ENCODE measurements around the gene KRTAP10-2. TPM values are rescaled to one million over a fixed set of nuclear protein-coding genes. Genes with fewer than 3 reads are reported as not detected.

Gene KRTAP10-2
- total RNA-seq, 1 experiment from 2014 or later = not detected

GRCh38 chr21:44585892-44586291, 34.6 kb upstream of the KRTAP10-2 start:
- Histone ChIP-seq H3K79me1 (ENCODE audit: insufficient read depth, low read depth, low read length, poor library complexity, severe bottlenecking) (no peaks in the 10 kb centered on the region), H2BK5ac (ENCODE audit: insufficient read length, low read length) (no peak overlapping the region), H4K8ac (replicated peaks; ENCODE audit: insufficient read length, low read depth, low read length) (no peak overlapping the region), H2AK5ac (ENCODE audit: insufficient read length, low read length) (no peak overlapping the region), H2AFZ (ENCODE audit: low read length) (no peak overlapping the region), H3K4me1 (ENCODE audit: insufficient read depth, low read length) (no peaks in the 10 kb centered on the region), H3K9me3 (ENCODE audit: control insufficient read depth, low read depth, low read length) (no peaks in the 10 kb centered on the region), H4K5ac (ENCODE audit: insufficient read length, low read depth, low read length) (no peak overlapping the region), H2BK20ac (ENCODE audit: low read depth, low read length, poor library complexity, severe bottlenecking) (no peak overlapping the region), H2BK15ac (ENCODE audit: low read depth, low read length) (no peak overlapping the region), H3K4ac (ENCODE audit: low read depth, low read length) (no peak overlapping the region), H3T11ph (ENCODE audit: low read length) (no peak overlapping the region), H2BK120ac (ENCODE audit: low read depth, low read length, poor library complexity, severe bottlenecking) (no peak overlapping the region), H3K27ac (ENCODE audit: insufficient read length, low read depth, low read length) (no peak overlapping the region), H3K18ac (ENCODE audit: insufficient read length, low read depth, low read length) (no peak overlapping the region), H4K91ac (ENCODE audit: insufficient read length, low read depth, low read length) (no peak overlapping the region), H3K23ac (ENCODE audit: insufficient read length, low read depth, low read length) (no peak overlapping the region), H3K56ac (ENCODE audit: insufficient read length, low read depth, low read length) (no peak overlapping the region), H3K27me3 (ENCODE audit: insufficient read depth, low read length) (no peaks in the 10 kb centered on the region), H3K9ac (ENCODE audit: extremely low read depth, insufficient read length, low read length) (no peak overlapping the region), H4K20me1 (ENCODE audit: control insufficient read depth, insufficient read depth, insufficient read length) (no peaks in the 10 kb centered on the region), H3K23me2 (ENCODE audit: insufficient read length, low read depth, low read length, poor library complexity, severe bottlenecking) (no peaks in the 10 kb centered on the region), H2BK12ac (ENCODE audit: insufficient read length, low read depth, low read length) (no peak overlapping the region), H3K14ac (ENCODE audit: insufficient read depth, low read length) (no peak overlapping the region), H3K79me2 (ENCODE audit: insufficient read depth, low read length) (no peaks in the 10 kb centered on the region), H3K4me2 (ENCODE audit: insufficient read depth, insufficient read length, low read length) (no peak overlapping the region)
- peaks cover 4 to 14% of the 10 kb centered on the region in 2 experiments for H3K9me3 Mint-ChIP-seq
- H3K27ac Mint-ChIP-seq = no peak overlapping the region
- TF ChIP-seq CTCF (conservative IDR thresholded peaks at IDR 0.05) = no peak
- WGBS (ENCODE audit: extremely low coverage, insufficient read length, low lambda C conversion rate) = no CpG with 5 or more reads among the region's 3 CpGs
- no peak overlapping the region for H3K4me3 Mint-ChIP-seq
- H3K4me1 Mint-ChIP-seq = peaks cover 15 to 19% of the 10 kb centered on the region in 2 experiments
- peaks cover 14% of the 10 kb centered on the region for H3K27me3 Mint-ChIP-seq (ENCODE audit: low read depth)
- DNase-seq = no peak
- peaks cover 0 to 11% (median 0%) of the 10 kb centered on the region in 3 experiments; a peak in 4 of 7 replicates for H3K36me3 Mint-ChIP-seq (ENCODE audit: insufficient read depth in 1 of 3, low read depth in 3 of 3)
